ENCODE results near the gene NLRC4. TPM values are rescaled to one million over a fixed set of nuclear protein-coding genes. Genes with fewer than 3 reads are reported as not detected.
A peak's percentile ranks its signal among the peaks of the same experiment; 100 is the strongest.
"Not testable (repeated sequence)": the region's sequence is repeated elsewhere in the genome, so short reads cannot be mapped to it uniquely, and the experiment has no call there.

Gene NLRC4
- total RNA-seq, 1 donor: not detected

DNA sequence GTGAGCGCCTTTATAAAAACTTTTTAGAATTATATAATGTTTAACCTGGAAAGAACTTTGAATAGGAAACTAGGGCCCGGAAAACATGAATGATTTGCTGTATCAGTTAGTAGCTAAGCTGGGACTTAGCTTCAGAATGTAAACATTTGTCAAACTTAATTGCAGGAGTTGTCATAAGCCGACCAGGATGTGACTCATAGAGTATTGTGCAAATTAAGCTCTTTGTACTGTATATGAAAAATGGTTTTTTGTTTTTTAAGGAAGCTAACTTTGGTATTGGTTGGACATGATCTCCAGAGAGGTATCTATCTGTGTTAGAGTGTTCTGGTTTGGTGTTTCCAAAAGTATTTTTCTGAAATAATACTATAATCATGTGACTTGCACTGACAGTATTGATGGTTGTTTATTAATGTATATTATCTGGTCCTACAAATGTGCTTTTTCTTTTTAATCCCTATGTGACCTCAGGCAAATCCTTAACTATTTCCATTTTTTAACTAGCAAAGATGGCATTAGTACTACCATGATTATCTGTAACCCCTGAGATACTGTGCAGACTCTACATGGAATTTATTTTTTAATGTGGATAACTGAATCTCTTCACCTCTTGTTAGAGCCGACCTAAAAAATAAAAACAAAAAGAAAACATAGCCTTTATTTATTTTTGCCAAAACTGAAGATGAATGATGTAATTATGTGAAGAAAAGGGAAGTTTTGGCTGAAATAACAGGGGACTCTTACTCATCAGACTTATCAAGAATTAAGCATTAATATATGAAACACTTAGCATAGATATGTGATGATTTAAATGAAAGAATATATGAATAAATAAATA, 24.7 kb upstream of the NLRC4 start:
- TF ChIP-seq, protein P1, sequence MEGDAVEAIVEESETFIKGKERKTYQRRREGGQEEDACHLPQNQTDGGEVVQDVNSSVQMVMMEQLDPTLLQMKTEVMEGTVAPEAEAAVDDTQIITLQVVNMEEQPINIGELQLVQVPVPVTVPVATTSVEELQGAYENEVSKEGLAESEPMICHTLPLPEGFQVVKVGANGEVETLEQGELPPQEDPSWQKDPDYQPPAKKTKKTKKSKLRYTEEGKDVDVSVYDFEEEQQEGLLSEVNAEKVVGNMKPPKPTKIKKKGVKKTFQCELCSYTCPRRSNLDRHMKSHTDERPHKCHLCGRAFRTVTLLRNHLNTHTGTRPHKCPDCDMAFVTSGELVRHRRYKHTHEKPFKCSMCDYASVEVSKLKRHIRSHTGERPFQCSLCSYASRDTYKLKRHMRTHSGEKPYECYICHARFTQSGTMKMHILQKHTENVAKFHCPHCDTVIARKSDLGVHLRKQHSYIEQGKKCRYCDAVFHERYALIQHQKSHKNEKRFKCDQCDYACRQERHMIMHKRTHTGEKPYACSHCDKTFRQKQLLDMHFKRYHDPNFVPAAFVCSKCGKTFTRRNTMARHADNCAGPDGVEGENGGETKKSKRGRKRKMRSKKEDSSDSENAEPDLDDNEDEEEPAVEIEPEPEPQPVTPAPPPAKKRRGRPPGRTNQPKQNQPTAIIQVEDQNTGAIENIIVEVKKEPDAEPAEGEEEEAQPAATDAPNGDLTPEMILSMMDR (IDR thresholded peaks at IDR 0.05; ENCODE audit: insufficient read depth, low read length): no peak
- no peak overlapping the region for H3K4me3 ChIP-seq (ENCODE audit: low read depth, low read length)

DNA sequence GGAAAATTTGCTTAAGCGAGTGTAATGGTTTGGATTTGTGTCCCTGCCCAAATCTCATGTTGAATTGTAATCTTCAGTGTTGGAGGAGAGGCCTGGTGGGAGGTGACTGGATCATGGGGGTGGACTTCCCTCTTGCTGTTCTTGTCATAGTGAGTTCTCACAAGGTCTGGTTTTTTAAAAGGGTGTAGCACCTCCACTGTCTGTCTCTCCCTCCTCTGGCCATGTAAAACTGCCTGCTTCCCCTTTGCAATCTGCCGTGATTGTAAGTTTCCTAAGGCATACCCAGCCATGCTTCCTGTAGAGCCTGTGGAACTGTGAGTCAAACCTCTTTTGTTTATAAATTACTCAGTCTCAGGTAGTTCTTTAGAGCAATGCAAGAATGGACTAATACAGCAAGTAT, 19.6 kb upstream of the NLRC4 start:
- no peak overlapping the region for H3K4me3 ChIP-seq (ENCODE audit: low read depth, low read length)
- TF ChIP-seq, protein P1 (IDR thresholded peaks at IDR 0.05; ENCODE audit: insufficient read depth, low read length): no peak
- no peak for DNase-seq (ENCODE audit: low read depth)

More for the DNA sequence above, 24.7 kb upstream of the NLRC4 start:
- DNase-seq (ENCODE audit: low read depth): peak; percentile 82

DNA sequence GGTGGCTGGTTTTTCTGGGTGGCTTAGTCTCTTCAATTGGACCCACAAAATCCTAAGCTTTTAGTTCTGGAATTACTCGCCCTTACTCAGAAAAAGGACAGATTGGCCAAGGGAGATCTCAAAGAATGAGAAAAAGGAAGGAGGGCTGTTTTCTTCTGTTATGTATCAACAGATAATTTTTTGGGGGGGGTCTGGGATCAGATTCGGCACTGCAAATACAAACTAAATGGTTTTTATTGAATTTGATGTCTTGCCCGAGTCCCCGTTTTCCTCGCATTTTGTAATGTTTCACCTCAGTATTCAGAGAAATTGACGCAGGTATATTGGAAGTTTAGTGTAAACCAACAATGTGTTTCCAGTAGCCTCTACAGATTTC, 13.8 kb upstream of the NLRC4 start:
- peak overlapping the region; percentile 97 for H3K4me3 ChIP-seq (ENCODE audit: low read depth, low read length)
- no peak for DNase-seq (ENCODE audit: low read depth)
- TF ChIP-seq, protein P1 (IDR thresholded peaks at IDR 0.05; ENCODE audit: insufficient read depth, low read length): no peak

DNA sequence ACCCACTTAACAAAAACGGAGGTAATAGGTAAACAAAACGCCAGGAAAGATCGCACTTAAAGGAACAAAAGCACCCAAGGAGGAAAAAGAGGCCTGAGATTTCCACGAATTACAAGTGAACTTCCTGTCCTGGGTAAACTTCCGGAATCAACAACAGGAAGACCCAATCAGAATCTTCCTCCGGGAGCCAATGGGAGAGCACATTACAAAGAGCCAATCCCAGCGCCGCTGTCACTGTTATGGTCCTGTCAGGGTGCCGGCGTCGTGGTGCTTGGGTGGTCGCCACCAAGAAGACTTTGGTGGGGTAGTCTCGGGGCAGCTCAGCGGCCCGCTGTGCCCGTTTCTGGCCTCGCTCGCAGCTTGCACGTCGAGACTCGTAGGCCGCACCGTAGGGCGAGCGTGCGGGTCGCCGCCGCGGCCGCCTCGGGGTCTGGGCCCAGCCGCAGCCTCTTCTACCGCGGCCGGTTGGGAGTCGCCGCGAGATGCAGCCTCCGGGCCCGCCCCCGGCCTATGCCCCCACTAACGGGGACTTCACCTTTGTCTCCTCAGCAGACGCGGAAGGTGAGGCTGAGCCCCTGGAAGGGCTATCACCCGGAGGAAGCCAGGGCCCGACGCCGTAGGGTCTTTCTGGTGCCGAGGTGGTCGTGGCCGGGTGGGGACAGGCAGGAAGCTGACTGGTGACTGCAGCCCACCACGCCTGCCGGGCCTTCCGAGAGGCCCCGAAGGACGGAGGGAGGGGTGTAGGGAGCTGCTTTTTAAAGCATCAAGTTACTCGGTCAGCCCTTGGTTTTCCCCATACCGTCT, 13.2 kb upstream of the NLRC4 start, which contains the start of gene YIPF4:
TSS of gene YIPF4 (plus strand) at position 231 of the 804 bp plus-strand sequence. CDS start at position 483, 252 bp downstream.
- DNase-seq (ENCODE audit: low read depth): peak; percentile 96
- TF ChIP-seq, protein P1 (IDR thresholded peaks at IDR 0.05; ENCODE audit: insufficient read depth, low read length): no peak
- H3K4me3 ChIP-seq (ENCODE audit: low read depth, low read length): peak within 1 kb of the TSS; percentile 97

DNA sequence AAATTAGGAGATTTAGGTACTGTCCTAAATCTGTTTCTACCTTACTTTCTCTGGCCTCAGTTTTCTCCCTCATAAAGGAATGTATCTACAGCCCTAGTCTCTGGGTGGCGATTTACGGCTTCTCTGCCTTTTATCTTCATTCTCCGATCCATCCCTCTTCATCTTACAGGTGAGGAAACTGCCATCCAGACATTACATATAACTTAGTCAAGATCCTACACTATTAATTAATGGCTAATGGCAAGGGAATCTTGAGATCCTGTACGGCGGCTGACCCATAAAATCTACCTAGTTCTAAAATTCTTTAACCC, 12.6 kb upstream of the NLRC4 start:
- peak overlapping the region; percentile 97 for H3K4me3 ChIP-seq (ENCODE audit: low read depth, low read length)
- TF ChIP-seq, protein P1 (IDR thresholded peaks at IDR 0.05; ENCODE audit: insufficient read depth, low read length): no peak
- no peak for DNase-seq (ENCODE audit: low read depth)

DNA sequence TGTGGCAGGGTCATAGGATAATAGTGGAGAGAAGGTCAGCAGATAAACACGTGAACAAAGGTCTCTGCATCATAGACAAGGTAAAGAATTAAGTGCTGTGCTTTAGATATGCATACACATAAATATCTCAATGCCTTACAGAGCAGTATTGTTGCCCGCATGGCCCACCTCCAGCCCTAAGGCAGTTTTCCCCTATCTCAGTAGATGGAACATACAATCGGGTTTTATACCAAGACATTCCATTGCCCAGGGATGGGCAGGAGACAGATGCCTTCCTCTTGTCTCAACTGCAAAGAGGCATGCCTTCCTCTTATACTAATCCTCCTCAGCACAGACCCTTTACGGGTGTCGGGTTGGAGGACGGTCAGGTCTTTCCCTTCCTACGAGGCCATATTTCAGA, 11.1 kb upstream of the NLRC4 start:
- not testable (repeated sequence) for DNase-seq (ENCODE audit: low read depth); H3K4me3 ChIP-seq (ENCODE audit: low read depth, low read length)

DNA sequence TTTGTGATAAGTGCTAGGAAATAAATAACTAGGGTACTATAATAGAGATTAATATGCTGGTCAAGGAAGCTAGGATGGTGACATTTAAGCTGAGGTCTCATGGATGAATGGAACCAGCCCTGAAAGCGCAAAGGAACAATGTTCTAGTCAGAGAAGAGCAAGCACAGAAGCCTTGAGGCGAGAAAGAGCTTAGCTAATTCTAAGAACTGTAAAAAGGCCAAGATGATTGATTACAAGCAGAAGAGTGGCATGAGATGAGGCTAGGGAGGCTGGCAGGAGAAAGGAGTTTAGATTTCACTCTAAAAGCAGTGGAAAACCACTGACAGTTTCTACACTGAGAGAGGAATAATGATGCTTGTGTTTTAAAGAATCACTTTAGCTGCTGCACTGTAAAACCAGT, 9.6 kb upstream of the NLRC4 start:
- no peak overlapping the region for H3K4me3 ChIP-seq (ENCODE audit: low read depth, low read length)
- TF ChIP-seq, protein P1 (IDR thresholded peaks at IDR 0.05; ENCODE audit: insufficient read depth, low read length): no peak
- no peak for DNase-seq (ENCODE audit: low read depth)

All from fibroblast of the aortic adventitia (primary cell).